HepG2 (cell line): ENCODE measurements around the gene RIT2.

ENCODE experiments used
- FOXA3 ChIP-seq: IDR thresholded peaks from 2 replicates; pipeline ENCODE4 v1.6.1; 2016; ENCODE audit warnings: missing genetic modification reagents, missing compliant biosample characterization
- TOPORS ChIP-seq: sonication (generic); formaldehyde crosslinking; IDR thresholded peaks from 2 replicates; pipeline ENCODE4 v1.8.0; 2023; ENCODE audit warnings: mild to moderate bottlenecking, missing genetic modification reagents
- TF ChIP-seq, protein P1 (sequence below): IDR thresholded peaks from 2 replicates; pipeline ENCODE4 v1.6.1; 2012; ENCODE audit warnings: inconsistent platforms

DNA sequence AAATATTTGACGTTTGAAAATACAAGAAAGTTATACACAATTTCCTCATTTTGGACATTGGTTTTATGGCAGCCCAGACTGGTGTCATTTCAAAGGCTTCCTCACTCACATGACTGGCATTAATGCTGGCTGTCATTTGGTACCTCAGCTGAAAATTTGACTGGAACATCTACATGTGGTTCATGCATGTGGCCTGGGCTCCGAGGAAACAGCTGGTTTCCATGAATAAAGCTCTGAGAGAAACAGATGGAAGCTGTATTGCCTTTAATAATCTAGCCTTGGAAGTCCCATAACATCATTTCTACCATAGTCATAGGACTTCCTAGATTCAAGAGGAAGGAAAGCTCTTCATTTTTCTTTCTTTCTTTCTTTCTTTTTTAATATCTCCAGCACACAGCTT lies 42.9 kb upstream of the RIT2 start:
- TF ChIP-seq, protein P1, sequence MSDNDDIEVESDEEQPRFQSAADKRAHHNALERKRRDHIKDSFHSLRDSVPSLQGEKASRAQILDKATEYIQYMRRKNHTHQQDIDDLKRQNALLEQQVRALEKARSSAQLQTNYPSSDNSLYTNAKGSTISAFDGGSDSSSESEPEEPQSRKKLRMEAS = no peak
- TF ChIP-seq TOPORS (CRISPR knock-in tag) = no peak
- TF ChIP-seq FOXA3 (CRISPR knock-in tag) = no peak
